ENCODE data around the gene FLAD1. TPM values are rescaled to one million over a fixed set of nuclear protein-coding genes. Genes with fewer than 3 reads are reported as not detected.
A peak's percentile ranks its signal among the peaks of the same experiment; 100 is the strongest.

FLAD1 gene
- total RNA-seq, 3 donors from 2014 or later (not counting 1 experiment from before 2014, with no cell fraction given), result 32.1 to 47.6 (median 38.7) TPM

GRCh38 chr1:155007251-155007828 is 24.2 kb downstream of the FLAD1 start:
- TF ChIP-seq CTCF (IDR thresholded peaks at IDR 0.05), result no peak
- Mint-ChIP-seq H3K27me3 (ENCODE audit: low read depth in 2 of 2) (no peaks in the 10 kb centered on the region), H3K4me1 (peaks cover 25 to 90% of the 10 kb centered on the region in 2 donors), H3K27ac (peak overlapping the region in 1 of 2 donors; percentile 92), H3K36me3 (no peaks in the 10 kb centered on the region), H3K4me3 (no peak overlapping the region), H3K9me3 (no peaks in the 10 kb centered on the region)
- Histone ChIP-seq H3K27me3 (ENCODE audit: control insufficient read depth, insufficient read depth, low read length) (no peaks in the 10 kb centered on the region), H3K4me1 (ENCODE audit: control insufficient read depth, insufficient read depth, low read length) (peaks cover 93% of the 10 kb centered on the region), H3K27ac (ENCODE audit: low read length) (no peak overlapping the region), H3K4me3 (ENCODE audit: low read length) (no peak overlapping the region), H3K36me3 (ENCODE audit: control insufficient read depth, insufficient read depth, low read length) (no peaks in the 10 kb centered on the region), H3K9me3 (ENCODE audit: control insufficient read depth, insufficient read depth, low read length) (no peaks in the 10 kb centered on the region)
- ATAC-seq, result no peak
- intact Hi-C loops (cut with micrococcal nuclease), result no loop called here
- peak in 1 of 2 donors; percentile 20 for DNase-seq
- 85% methylated on average over 6 of the region's 6 CpGs for whole genome bisulfite sequencing (ENCODE audit: insufficient coverage)

- Mint-ChIP-seq H3K4me1 (peaks cover 31 to 95% of the 10 kb centered on the region in 2 donors), H3K27ac (peak overlapping the region in 1 of 2 donors; percentile 60), H3K9me3 (no peaks in the 10 kb centered on the region), H3K36me3 (no peaks in the 10 kb centered on the region), H3K27me3 (ENCODE audit: low read depth in 2 of 2) (no peaks in the 10 kb centered on the region), H3K4me3 (no peak overlapping the region)
- no peak for TF ChIP-seq CTCF (IDR thresholded peaks at IDR 0.05)
- intact Hi-C loops (cut with micrococcal nuclease), result no loop called here
- DNase-seq (peak in 1 of 2 donors; percentile 31), ATAC-seq (no peak)
- WGBS (ENCODE audit: insufficient coverage), result 63% methylated on average over 11 of the region's 16 CpGs
- peaks cover 97% of the 10 kb centered on the region for H3K4me1 ChIP-seq (ENCODE audit: control insufficient read depth, insufficient read depth, low read length)
- H3K36me3 ChIP-seq (ENCODE audit: control insufficient read depth, insufficient read depth, low read length), result no peaks in the 10 kb centered on the region
- no peaks in the 10 kb centered on the region for H3K27me3 ChIP-seq (ENCODE audit: control insufficient read depth, insufficient read depth, low read length)
- H3K9me3 ChIP-seq (ENCODE audit: control insufficient read depth, insufficient read depth, low read length), result no peaks in the 10 kb centered on the region
- H3K27ac ChIP-seq (ENCODE audit: low read length), result peak overlapping the region; percentile 11
- H3K4me3 ChIP-seq (ENCODE audit: low read length), result peak overlapping the region; percentile 12
These were observed 25.1 kb downstream of the FLAD1 start for GRCh38 chr1:155008015-155008941.

- DNase-seq (peak in 1 of 2 donors; percentile 51), ATAC-seq (no peak)
- Mint-ChIP-seq H3K9me3 (no peaks in the 10 kb centered on the region), H3K27ac (peak overlapping the region in 1 of 2 donors; percentile 60), H3K4me1 (peaks cover 28 to 93% of the 10 kb centered on the region in 2 donors), H3K36me3 (no peaks in the 10 kb centered on the region), H3K27me3 (ENCODE audit: low read depth in 2 of 2) (no peaks in the 10 kb centered on the region), H3K4me3 (peak overlapping the region; percentile 61)
- TF ChIP-seq CTCF (IDR thresholded peaks at IDR 0.05), result no peak
- peaks cover 97% of the 10 kb centered on the region for H3K4me1 ChIP-seq (ENCODE audit: control insufficient read depth, insufficient read depth, low read length)
- intact Hi-C loops (cut with micrococcal nuclease), result no loop called here
- H3K4me3 ChIP-seq (ENCODE audit: low read length), result peak overlapping the region; percentile 12
- H3K27me3 ChIP-seq (ENCODE audit: control insufficient read depth, insufficient read depth, low read length), result no peaks in the 10 kb centered on the region
- peaks cover 2% of the 10 kb centered on the region for H3K36me3 ChIP-seq (ENCODE audit: control insufficient read depth, insufficient read depth, low read length)
- H3K27ac ChIP-seq (ENCODE audit: low read length), result peak overlapping the region; percentile 20
- 96% methylated on average over 10 of the region's 12 CpGs for WGBS (ENCODE audit: insufficient coverage)
- H3K9me3 ChIP-seq (ENCODE audit: control insufficient read depth, insufficient read depth, low read length), result no peaks in the 10 kb centered on the region
These were observed 26.1 kb downstream of the FLAD1 start for GRCh38 chr1:155009221-155009711.
